Measurements from ENCODE around the gene CCDC17. TPM values are rescaled to one million over a fixed set of nuclear protein-coding genes. Genes with fewer than 3 reads are reported as not detected.

CCDC17 gene
- total and polyA plus RNA-seq, 2 experiments from 2014 or later, result 0.73 to 1.4 TPM

- Histone ChIP-seq H2AFZ (peak within 1 kb of the TSS; percentile 96), H3K27me3 (no peaks in the 10 kb centered on the region), H3K4me2 (peak within 1 kb of the TSS; percentile 79), H3K9me3 (ENCODE audit: low read depth) (no peaks in the 10 kb centered on the region), H3K4me3 (peak within 1 kb of the TSS; percentile 81), H3K4me1 (ENCODE audit: insufficient read depth) (peaks cover 14% of the 10 kb centered on the region), H4K20me1 (ENCODE audit: insufficient read depth, poor library complexity, severe bottlenecking) (peaks cover 26% of the 10 kb centered on the region), H3K79me2 (peaks cover 37% of the 10 kb centered on the region), H3K27ac (peak within 1 kb of the TSS; percentile 80), H3K36me3 (replicated peaks; ENCODE audit: insufficient read depth, low read depth) (no peaks in the 10 kb centered on the region), H3K9me2 (replicated peaks; ENCODE audit: insufficient read depth) (no peaks in the 10 kb centered on the region)
- peak; percentile 93 for DNase-seq (ENCODE audit: low spot score)
- WGBS (ENCODE audit: low lambda C conversion rate, missing lambda C conversion rate), result under 1% methylated on average over 27 of the region's 41 CpGs
- no peak for TF ChIP-seq EZH2phosphoT487 (IDR thresholded peaks at IDR 0.05; ENCODE audit: low read depth, severe bottlenecking, unreplicated experiment)
- no peak for TF ChIP-seq EZH2 (IDR thresholded peaks at IDR 0.05; ENCODE audit: borderline replicate concordance)
- TF ChIP-seq CTCF (IDR thresholded peaks at IDR 0.05; ENCODE audit: poor library complexity), result no peak
Observed at GRCh38 chr1:45583666-45584350, 40.0 kb downstream of the CCDC17 start, which contains the start of gene NASP. TSS of gene NASP (plus strand) at chr1:45584041. CDS start at chr1:45584147, 106 bp downstream.

- Histone ChIP-seq H3K27me3 (no peaks in the 10 kb centered on the region), H3K4me1 (ENCODE audit: insufficient read depth) (peaks cover 14% of the 10 kb centered on the region), H3K79me2 (peaks cover 32% of the 10 kb centered on the region), H3K4me3 (peak overlapping the region; percentile 69), H3K27ac (peak overlapping the region; percentile 80), H3K4me2 (peak overlapping the region; percentile 79), H3K9me3 (ENCODE audit: low read depth) (no peaks in the 10 kb centered on the region), H4K20me1 (ENCODE audit: insufficient read depth, poor library complexity, severe bottlenecking) (peaks cover 21% of the 10 kb centered on the region), H3K36me3 (replicated peaks; ENCODE audit: insufficient read depth, low read depth) (no peaks in the 10 kb centered on the region), H2AFZ (peak overlapping the region; percentile 96), H3K9me2 (replicated peaks; ENCODE audit: insufficient read depth) (no peaks in the 10 kb centered on the region)
- TF ChIP-seq EZH2 (IDR thresholded peaks at IDR 0.05; ENCODE audit: borderline replicate concordance) (no peak), CTCF (IDR thresholded peaks at IDR 0.05; ENCODE audit: poor library complexity) (no peak), EZH2phosphoT487 (IDR thresholded peaks at IDR 0.05; ENCODE audit: low read depth, severe bottlenecking, unreplicated experiment) (no peak)
- WGBS (ENCODE audit: low lambda C conversion rate, missing lambda C conversion rate), result under 1% methylated on average over 19 of the region's 19 CpGs
- peak; percentile 97 for DNase-seq (ENCODE audit: low spot score)
Observed at GRCh38 chr1:45583264-45583665, 40.6 kb downstream of the CCDC17 start.

- Histone ChIP-seq H4K20me1 (ENCODE audit: insufficient read depth, poor library complexity, severe bottlenecking) (no peaks in the 10 kb centered on the region), H3K27ac (no peak overlapping the region), H3K79me2 (no peaks in the 10 kb centered on the region), H2AFZ (no peak overlapping the region), H3K9me3 (ENCODE audit: low read depth) (no peaks in the 10 kb centered on the region), H3K4me1 (ENCODE audit: insufficient read depth) (no peaks in the 10 kb centered on the region), H3K27me3 (no peaks in the 10 kb centered on the region), H3K4me2 (no peak overlapping the region), H3K36me3 (replicated peaks; ENCODE audit: insufficient read depth, low read depth) (no peaks in the 10 kb centered on the region), H3K9me2 (replicated peaks; ENCODE audit: insufficient read depth) (no peaks in the 10 kb centered on the region), H3K4me3 (no peak overlapping the region)
- TF ChIP-seq CTCF (IDR thresholded peaks at IDR 0.05; ENCODE audit: poor library complexity), result no peak
- no peak for TF ChIP-seq EZH2 (IDR thresholded peaks at IDR 0.05; ENCODE audit: borderline replicate concordance)
- no peak for TF ChIP-seq EZH2phosphoT487 (IDR thresholded peaks at IDR 0.05; ENCODE audit: low read depth, severe bottlenecking, unreplicated experiment)
- 86% methylated on average over 7 of the region's 7 CpGs for WGBS (ENCODE audit: low lambda C conversion rate, missing lambda C conversion rate)
- DNase-seq (ENCODE audit: low spot score), result no peak
Observed at GRCh38 chr1:45574105-45574626, 49.7 kb downstream of the CCDC17 start.

Data from hepatocyte (in vitro differentiated cells).